NCI-H446 treated with DMSO at 0.1 percent for 48 hours (cell line): Measurements from ENCODE around the gene ZMIZ1.

Experiments
- DNase-seq: peaks from one replicate; lab custom pipeline; 2025; lab: John Stamatoyannopoulos, UW

Gene ZMIZ1

DNA sequence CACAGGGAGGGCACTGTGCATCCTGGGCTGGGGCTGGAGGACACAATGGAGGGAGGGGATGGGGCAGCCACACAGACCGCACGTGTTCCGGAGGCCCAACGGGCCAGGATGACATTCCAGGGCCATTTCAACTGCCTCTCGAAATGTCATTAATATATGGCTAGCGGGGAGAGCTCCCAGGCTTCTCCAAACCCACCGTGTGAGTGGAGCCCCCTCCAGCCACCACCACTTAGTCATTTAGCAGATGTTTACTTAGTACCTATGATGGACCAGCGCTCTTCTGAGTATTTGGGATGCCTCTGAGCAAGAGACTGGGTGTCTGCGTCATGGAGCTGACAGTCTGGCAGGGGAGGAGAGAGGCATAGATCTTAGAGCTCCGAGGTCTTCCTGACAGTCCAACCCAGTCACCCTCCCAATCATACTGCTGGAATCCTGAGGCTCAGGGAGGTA is 107.3 kb downstream of the ZMIZ1 start:
- no peak for DNase-seq

GRCh38 chr10:79176949-79177602 is 108.3 kb downstream of the ZMIZ1 start:
- DNase-seq, result no peak

DNA sequence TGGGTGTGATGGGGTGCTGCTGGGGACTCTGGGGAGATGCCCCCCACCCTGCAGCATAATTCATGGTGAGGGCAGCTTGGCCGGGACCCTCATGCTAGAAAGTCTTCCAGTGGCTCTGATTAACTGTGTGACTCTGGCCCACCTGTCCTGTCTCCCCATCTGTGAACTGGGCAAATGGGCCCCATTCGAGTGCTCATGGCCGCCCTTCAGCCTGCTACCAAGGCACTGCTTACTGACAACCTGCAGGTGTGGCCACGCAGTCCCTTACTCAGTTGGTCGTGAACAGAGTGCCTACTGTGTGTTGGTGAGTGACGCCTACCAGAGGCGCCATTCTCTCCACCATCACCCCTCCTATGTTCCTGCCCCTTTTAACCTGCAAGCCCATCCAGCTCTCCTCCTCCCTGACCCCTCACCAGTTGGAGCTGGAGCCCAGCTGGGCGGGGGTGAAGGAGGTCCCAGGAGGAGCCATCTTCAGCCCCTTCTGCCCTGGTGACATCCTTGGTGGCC is 109.4 kb downstream of the ZMIZ1 start:
- no peak for DNase-seq

GRCh38 chr10:79178614-79179163 is 109.9 kb downstream of the ZMIZ1 start:
- peak; percentile 71 for DNase-seq

DNA sequence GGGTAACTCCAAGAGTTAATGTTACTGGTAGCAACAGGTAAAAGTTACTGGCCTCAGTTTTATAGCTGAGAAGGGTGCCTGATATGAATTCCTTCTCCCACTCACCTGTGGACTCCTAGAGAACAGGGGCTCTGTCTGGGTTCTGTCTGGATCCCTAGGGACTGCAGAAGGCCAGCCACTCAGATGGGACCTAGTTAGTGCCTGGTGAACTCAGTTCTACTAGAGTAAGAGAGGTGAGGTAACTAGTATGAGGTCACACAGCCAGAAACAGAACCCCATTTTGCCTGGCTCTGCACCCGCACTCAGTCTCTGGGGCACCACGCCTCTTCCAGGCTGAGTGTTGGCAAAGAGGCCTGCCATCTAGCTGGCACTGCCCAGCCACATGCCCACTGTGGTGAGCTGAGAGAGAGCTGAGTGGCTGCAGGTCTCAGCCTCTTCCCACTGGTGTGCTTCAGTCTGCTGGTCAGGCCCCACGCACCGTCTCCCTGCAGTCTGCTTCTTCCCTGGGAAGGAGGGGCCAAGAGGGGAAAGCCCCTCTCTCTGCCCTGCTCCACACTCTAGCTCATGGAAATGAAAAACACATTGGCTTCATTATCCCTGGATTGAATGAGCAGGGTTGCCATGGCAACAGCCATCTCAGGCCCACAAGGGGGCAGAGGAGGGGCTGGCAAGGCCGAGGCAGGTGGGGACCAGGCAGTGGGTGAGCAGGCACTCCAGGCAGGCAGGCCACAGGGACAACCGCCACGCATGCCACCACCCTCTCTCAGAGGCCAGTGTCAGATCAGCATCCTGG is 110.6 kb downstream of the ZMIZ1 start:
- DNase-seq, result no peak

GRCh38 chr10:79179957-79180309 is 111.2 kb downstream of the ZMIZ1 start:
- DNase-seq, result no peak

DNA sequence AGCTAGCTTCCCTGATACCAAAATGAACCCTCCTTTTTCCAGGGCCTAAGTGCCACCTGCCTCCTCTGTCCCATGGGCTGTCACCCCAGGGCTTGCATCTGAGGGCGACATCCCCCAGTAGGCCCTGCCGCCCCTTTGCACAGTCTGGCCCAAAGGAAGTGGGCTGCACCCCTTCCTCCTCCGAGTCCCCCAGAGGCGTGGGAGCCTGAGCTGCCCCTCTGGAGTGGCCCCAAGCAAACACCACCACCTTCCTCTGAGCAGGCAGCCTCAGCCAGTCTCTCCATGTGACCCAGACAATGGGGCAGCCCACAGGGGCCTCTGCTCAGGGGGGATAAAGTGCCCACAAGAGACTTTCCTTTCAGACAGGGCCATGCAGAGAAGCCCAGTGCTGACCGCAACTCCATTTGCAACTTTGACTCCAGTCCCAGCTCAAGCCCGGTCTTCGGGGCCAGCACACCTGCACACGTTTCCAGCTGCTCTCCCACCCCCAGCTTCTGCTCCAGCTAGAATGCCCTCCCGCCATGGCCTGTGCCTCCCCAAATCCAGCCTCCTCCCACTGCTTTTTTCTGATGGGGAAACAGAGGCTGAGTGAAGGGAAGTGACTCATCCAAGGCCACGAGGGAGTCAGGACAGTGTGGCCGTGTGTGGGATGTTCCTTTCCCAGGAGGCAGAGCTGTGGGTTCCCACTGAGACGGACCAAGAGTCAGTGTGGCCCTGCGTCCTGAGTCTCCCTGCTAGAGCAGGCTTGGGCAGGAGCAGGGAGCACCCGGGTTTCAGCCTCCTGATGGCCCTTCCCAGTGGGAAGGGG is 111.9 kb downstream of the ZMIZ1 start:
- DNase-seq, result no peak

DNA sequence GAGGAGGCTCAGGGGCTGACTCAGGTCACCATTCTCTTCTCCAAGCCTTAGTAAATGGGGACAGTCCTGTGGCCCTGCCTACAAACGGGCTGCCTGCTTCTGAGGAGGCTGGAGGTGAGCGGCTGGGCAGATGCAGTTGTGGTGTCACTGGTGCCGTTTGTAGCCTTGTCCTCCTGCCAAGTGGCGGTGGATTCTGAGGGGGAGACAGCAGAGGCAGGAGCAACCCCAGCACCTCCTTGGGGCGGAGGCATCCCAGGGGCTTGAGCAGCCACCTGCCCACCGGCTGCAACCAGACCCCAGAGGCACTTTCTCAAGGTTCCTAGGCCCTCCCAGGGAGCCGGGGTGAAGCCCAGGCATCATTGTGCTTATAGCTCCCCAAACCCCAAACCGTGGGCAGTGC is 112.5 kb downstream of the ZMIZ1 start:
- DNase-seq, result no peak

GRCh38 chr10:79181698-79182521 is 113.1 kb downstream of the ZMIZ1 start:
- DNase-seq, result no peak

GRCh38 chr10:79182781-79183467 is 114.2 kb downstream of the ZMIZ1 start:
- no peak for DNase-seq

GRCh38 chr10:79183468-79183865 is 114.7 kb downstream of the ZMIZ1 start:
- DNase-seq, result no peak

- no peak for DNase-seq
Observed at GRCh38 chr10:79184145-79184625, 115.4 kb downstream of the ZMIZ1 start.

DNA sequence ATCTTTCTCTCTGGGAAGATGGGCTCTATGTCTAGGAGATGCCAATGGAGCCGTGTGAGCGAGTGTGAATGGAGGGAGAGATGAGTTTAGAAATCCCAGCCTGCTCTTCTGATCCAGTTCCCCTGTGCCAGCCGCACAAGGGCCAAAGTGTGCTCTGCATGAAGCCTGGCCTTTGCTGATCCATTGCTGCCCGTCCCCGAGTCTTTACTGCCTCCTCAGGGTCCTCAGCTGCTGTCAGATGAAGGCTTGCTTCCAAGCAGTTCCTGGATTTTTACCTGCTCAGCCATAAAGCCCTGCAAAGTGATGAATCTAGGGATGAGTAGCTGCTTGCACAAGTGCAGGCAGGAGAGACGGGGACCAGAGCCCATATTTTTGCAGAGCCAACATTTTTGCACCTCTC is 115.9 kb downstream of the ZMIZ1 start:
- no peak for DNase-seq

DNA sequence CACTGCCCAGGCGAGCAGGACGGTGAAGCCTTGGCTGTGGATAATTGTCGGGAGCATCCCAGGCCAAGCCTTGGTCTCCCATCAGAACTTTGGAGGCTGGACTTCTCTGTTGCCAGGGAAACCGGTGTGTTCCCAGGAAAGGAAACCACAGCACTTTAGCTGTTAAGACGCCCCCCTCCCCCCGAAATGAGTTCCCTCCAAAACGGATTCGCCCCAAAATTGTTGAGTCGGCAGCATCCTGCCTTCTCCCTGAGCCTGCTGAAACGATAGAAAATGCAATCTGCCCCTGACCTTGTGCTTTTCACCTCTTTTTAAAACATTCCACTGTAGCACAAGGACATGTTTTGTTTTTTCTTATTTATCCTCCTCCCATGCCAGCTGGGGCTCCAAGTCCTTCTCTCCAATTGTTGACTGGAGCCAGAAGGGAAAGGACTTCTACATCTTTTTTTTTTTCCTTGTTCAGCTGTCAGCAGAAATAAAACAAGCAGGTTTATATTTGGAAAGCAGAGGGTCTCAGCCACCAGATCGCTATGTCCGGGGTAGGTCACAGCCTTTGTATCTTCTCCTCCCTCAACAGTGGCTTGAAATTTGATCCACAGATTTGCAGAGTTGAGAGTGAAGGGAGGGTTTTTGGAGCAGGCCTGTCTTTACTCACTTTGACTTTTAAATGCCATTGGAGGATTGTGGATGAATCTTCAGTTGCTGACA is 116.5 kb downstream of the ZMIZ1 start:
- no peak for DNase-seq

- no peak for DNase-seq
Observed at GRCh38 chr10:79185796-79186374, 117.1 kb downstream of the ZMIZ1 start.

DNA sequence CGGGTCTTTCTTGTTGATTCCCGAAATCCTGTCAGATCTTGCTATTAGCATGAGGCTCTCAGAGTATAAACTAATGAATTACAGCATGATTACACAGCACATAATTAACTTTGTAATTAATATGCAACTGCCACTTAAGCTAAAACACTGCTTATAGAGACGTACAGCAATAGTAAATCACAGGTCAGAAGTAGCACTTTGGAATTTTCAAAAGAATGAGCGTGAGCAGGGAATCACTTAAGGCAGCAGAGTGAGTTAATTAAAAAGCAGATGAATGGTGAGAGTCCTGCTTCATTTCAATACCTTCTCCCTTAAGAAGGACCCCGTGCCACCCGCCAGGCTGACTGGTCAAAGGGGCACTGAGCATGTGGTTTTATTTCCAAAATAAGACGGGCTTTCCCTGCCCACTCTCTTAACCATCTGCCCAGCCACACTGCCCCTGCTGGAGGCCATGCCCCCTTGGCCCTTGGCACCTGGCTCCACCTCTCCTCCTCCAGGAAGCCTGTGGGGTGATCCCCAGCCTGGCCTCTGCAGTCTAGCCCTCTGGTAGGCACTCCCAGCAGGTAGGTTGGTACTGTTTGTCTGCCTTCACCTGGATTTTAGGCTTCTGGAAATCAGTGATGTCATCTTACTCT is 117.8 kb downstream of the ZMIZ1 start:
- DNase-seq, result no peak

- DNase-seq, result no peak
Observed at GRCh38 chr10:79187121-79187940, 118.6 kb downstream of the ZMIZ1 start.
